Fibroblast of villous mesenchyme (primary cell): ENCODE measurements around the gene MAST1. TPM values are rescaled to one million over a fixed set of nuclear protein-coding genes. Genes with fewer than 3 reads are reported as not detected.

ENCODE experiments used
- DNase-seq: peaks from one replicate; pipeline ENCODE4 v3.0.0-alpha.2; 2010; ENCODE audit warnings: low read depth
- H3K4me3 ChIP-seq: 2 replicates; pipeline ENCODE4 v1.5.1; 2011; ENCODE audit warnings: low read depth, mild to moderate bottlenecking, low read length
- CTCF ChIP-seq: IDR thresholded peaks from 2 replicates; pipeline ENCODE4 v1.5.1; 2012; ENCODE audit warnings: low read depth, mild to moderate bottlenecking, low read length; ENCODE audit not compliant: insufficient read depth
- total RNA-seq: library from RNA; depleted of rRNA; stranded (reverse); fragments of >200 nt; gene quantifications from 2 replicates; pipeline ENCODE4 v1.2.3, GENCODE V29; 2012

The MAST1 gene
- total RNA-seq, 1 donor: under 0.01 TPM

DNA sequence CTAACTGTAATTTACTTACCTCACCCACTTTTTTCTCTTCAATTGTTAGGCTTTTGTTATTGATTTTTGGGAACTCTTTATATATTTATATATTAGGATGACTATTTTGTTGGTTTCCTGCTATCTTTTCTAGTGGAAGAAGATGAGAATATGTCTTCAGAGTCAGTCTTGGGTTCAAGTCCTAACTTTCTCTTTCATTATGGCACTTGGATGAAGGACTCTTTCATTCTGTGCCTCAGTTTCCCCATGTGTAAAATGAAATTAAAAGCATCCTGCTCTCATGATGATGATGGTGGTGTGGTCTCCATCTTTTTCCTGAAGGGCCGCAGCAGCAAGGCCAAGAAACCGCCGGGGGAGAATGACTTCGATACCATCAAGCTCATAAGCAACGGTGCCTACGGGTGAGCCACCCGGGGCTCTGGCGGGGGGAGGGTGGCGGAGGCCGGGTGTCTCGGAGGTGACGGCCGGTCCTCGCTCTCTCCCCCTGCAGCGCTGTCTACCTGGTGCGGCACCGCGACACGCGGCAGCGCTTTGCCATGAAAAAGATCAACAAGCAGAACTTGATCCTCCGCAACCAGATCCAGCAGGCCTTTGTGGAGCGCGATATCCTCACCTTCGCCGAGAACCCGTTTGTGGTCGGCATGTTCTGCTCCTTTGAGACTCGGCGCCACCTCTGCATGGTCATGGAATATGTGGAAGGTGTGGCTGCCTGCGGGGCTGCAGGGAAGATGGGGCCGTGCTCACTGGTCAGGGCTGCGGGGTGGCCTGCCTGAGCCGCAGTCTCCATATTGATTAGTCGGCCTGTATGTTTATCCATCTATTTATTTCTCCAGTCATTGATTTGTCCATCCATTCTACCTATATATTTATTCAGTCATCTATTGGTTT lies 20.0 kb downstream of the MAST1 start:
- TF ChIP-seq CTCF: no peak
- no peak overlapping the region for H3K4me3 ChIP-seq
- no peak for DNase-seq

DNA sequence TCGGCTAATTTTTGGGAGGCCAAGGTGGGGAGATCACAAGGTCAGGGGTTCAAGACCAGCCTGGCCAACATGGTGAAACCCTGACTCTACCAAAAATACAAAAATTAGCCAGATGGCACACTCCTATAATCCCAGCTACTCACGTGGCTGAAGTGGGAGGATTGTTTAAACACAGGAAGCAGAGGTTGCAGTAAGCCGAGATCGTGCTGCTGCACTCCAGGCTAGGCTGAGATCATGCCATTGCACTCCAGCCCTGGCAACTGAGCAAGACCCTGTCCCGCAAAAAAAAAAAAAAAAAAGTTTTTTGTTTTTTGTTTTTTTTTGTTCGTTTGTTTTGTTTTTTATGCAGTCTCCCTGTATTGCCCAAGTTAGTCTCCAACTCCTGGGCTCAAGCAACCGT lies 21.2 kb downstream of the MAST1 start:
- TF ChIP-seq CTCF: no peak
- no peak for DNase-seq

DNA sequence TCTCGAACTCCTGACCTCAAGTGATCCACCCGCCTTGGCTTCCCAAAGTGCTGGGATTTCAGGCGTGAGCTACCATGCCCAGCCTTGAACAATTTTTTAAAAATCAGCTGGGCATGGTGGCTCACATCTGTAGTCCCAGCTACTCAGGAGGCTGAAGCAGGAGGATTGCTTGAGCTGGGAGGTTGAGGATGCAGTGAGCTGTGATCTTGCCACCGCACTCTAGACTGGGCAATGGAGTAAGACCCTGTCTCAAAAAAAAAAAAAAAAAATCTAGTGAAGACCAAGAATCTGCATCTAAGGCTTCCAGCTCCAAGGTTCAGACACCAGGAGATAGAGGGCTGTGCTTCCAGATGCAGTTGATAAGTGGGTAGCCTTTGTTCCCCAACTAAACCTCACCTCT lies 25.8 kb downstream of the MAST1 start:
- no peak for DNase-seq
- H3K4me3 ChIP-seq: no peak overlapping the region
- TF ChIP-seq CTCF: no peak

More for the DNA sequence above, 21.2 kb downstream of the MAST1 start:
- no peak overlapping the region for H3K4me3 ChIP-seq

DNA sequence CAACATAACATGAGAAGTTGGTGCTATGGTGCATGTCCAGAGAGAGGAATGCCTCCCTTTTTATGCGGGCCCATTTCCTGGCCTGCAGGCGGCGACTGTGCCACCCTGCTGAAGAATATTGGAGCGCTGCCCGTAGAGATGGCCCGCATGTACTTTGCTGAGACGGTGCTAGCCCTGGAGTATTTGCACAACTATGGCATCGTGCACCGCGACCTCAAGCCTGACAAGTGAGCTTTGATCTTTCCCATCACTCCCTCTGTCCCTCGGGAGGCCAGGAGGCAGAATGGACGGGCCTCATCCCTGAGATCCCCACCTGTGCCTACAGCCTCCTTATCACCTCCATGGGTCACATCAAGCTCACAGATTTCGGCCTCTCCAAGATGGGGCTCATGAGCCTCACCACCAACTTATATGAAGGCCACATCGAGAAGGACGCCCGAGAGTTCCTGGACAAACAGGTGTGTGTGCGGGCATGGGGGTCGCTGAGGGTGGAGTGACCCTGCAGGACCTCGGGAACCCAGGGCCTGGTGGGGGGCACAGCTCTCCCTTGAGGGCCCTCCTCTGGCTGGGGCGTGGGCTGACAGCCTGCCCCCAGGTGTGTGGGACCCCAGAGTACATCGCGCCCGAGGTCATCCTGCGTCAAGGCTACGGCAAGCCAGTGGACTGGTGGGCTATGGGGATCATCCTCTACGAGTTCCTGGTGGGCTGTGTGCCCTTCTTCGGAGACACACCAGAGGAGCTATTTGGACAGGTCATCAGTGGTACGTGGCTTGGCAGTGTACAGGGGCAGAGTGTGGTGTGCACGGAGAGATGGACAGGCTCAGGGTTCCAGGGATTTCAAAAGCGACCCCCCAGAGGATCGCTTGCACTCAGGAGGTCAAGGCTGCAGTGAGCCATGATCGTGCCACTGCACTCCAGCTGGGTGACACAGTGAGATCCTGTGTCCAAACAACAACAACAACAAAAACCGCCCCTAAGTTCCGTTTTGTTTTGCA lies 26.7 kb downstream of the MAST1 start:
- TF ChIP-seq CTCF: no peak
- no peak for DNase-seq
- no peak overlapping the region for H3K4me3 ChIP-seq

DNA sequence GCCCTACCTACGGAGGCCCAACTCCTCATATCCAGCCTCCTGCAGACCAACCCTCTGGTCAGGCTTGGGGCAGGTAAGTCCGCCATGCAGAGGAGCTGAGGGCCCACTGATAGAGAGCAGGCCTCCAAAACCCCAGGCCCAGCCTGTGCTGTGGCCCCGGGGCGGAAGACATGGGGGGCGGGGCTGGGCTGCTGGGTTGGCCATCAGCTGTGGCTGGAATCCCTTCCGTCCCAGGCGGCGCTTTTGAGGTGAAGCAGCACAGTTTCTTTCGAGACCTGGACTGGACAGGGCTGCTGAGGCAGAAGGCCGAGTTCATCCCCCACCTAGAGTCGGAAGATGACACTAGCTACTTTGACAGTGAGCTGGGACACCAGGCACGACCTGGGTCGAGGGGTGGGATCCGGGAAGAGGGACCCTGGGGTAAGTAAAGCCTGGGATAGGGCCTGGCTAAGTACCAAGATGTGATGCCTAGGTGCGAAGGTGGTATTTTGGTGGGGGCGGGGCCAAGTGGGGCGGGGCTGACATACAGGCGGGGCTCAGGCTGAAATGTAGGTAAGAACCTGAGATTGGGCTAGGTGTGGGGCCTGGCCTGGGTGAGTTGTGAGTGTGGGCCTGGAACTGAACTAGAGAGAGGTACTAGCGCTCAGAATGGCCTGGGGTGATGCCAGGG lies 27.6 kb downstream of the MAST1 start:
- H3K4me3 ChIP-seq: no peak overlapping the region
- DNase-seq: no peak
- no peak for TF ChIP-seq CTCF

- TF ChIP-seq CTCF: no peak
- no peak overlapping the region for H3K4me3 ChIP-seq
These were observed 28.3 kb downstream of the MAST1 start for GRCh38 chr19:12866416-12867119.

More at GRCh38 chr19:12866416-12867119, 28.3 kb downstream of the MAST1 start:
- DNase-seq: no peak
